Measurements from ENCODE around the gene SEMA3B.
"Not testable (repeated sequence)": the region's sequence is repeated elsewhere in the genome, so short reads cannot be mapped to it uniquely, and the experiment has no call there.

Gene SEMA3B

GRCh38 chr3:50269977-50270413 lies 1.0 kb downstream of the SEMA3B start:
- no peak overlapping the region for H3K27ac Mint-ChIP-seq
- peaks cover 43% of the 10 kb centered on the region for H3K27me3 Mint-ChIP-seq
- no peak for DNase-seq
- H3K36me3 Mint-ChIP-seq (ENCODE audit: low read depth) = no peaks in the 10 kb centered on the region
- no peaks in the 10 kb centered on the region for H3K9me3 Mint-ChIP-seq
- H3K4me1 Mint-ChIP-seq (ENCODE audit: low read depth) = peaks cover 20% of the 10 kb centered on the region
- H3K4me3 Mint-ChIP-seq = no peak overlapping the region

GRCh38 chr3:50270422-50271224 lies 1.7 kb downstream of the SEMA3B start:
- Mint-ChIP-seq H3K27ac (peak overlapping the region; percentile 14), H3K4me3 (no peak overlapping the region), H3K27me3 (peaks cover 47% of the 10 kb centered on the region), H3K9me3 (no peaks in the 10 kb centered on the region), H3K36me3 (ENCODE audit: low read depth) (no peaks in the 10 kb centered on the region), H3K4me1 (ENCODE audit: low read depth) (peaks cover 26% of the 10 kb centered on the region)
- DNase-seq = no peak

GRCh38 chr3:50271314-50271936 lies 2.5 kb downstream of the SEMA3B start:
- no peak overlapping the region for H3K27ac Mint-ChIP-seq
- H3K36me3 Mint-ChIP-seq (ENCODE audit: low read depth) = no peaks in the 10 kb centered on the region
- no peak overlapping the region for H3K4me3 Mint-ChIP-seq
- DNase-seq = no peak
- H3K4me1 Mint-ChIP-seq (ENCODE audit: low read depth) = peaks cover 31% of the 10 kb centered on the region
- peaks cover 49% of the 10 kb centered on the region for H3K27me3 Mint-ChIP-seq
- H3K9me3 Mint-ChIP-seq = no peaks in the 10 kb centered on the region

GRCh38 chr3:50272538-50272910 lies 3.6 kb downstream of the SEMA3B start:
- peaks cover 47% of the 10 kb centered on the region for H3K27me3 Mint-ChIP-seq
- not testable (repeated sequence) for DNase-seq; H3K4me3 Mint-ChIP-seq; H3K27ac Mint-ChIP-seq; H3K36me3 Mint-ChIP-seq (ENCODE audit: low read depth); H3K9me3 Mint-ChIP-seq
- H3K4me1 Mint-ChIP-seq (ENCODE audit: low read depth) = peaks cover 31% of the 10 kb centered on the region

GRCh38 chr3:50272911-50273688 lies 4.2 kb downstream of the SEMA3B start:
- Mint-ChIP-seq H3K4me1 (ENCODE audit: low read depth) (peaks cover 31% of the 10 kb centered on the region), H3K4me3 (peak overlapping the region; percentile 63), H3K36me3 (ENCODE audit: low read depth) (no peaks in the 10 kb centered on the region), H3K27me3 (peaks cover 49% of the 10 kb centered on the region), H3K27ac (peak overlapping the region; percentile 70), H3K9me3 (no peaks in the 10 kb centered on the region)
- DNase-seq = peak; percentile 95

- DNase-seq = no peak
- Mint-ChIP-seq H3K4me1 (ENCODE audit: low read depth) (peaks cover 31% of the 10 kb centered on the region), H3K9me3 (no peaks in the 10 kb centered on the region), H3K4me3 (no peak overlapping the region), H3K27me3 (peaks cover 52% of the 10 kb centered on the region), H3K36me3 (ENCODE audit: low read depth) (no peaks in the 10 kb centered on the region), H3K27ac (no peak overlapping the region)
Observed at GRCh38 chr3:50273689-50274065, 4.7 kb downstream of the SEMA3B start.

- Mint-ChIP-seq H3K27me3 (peaks cover 53% of the 10 kb centered on the region), H3K4me1 (ENCODE audit: low read depth) (peaks cover 31% of the 10 kb centered on the region), H3K9me3 (no peaks in the 10 kb centered on the region), H3K27ac (peak overlapping the region; percentile 54), H3K36me3 (ENCODE audit: low read depth) (no peaks in the 10 kb centered on the region), H3K4me3 (no peak overlapping the region)
- DNase-seq = peak; percentile 78
Observed at GRCh38 chr3:50274371-50275104, 5.6 kb downstream of the SEMA3B start.

GRCh38 chr3:50275141-50275995 lies 6.4 kb downstream of the SEMA3B start:
- no peak overlapping the region for H3K27ac Mint-ChIP-seq
- no peaks in the 10 kb centered on the region for H3K36me3 Mint-ChIP-seq (ENCODE audit: low read depth)
- H3K4me1 Mint-ChIP-seq (ENCODE audit: low read depth) = peaks cover 31% of the 10 kb centered on the region
- H3K9me3 Mint-ChIP-seq = no peaks in the 10 kb centered on the region
- peak; percentile 46 for DNase-seq
- H3K4me3 Mint-ChIP-seq = peak overlapping the region; percentile 19
- H3K27me3 Mint-ChIP-seq = peaks cover 53% of the 10 kb centered on the region

GRCh38 chr3:50275996-50276761 lies 7.2 kb downstream of the SEMA3B start:
- Mint-ChIP-seq H3K4me3 (peak overlapping the region; percentile 19), H3K4me1 (ENCODE audit: low read depth) (peaks cover 31% of the 10 kb centered on the region), H3K36me3 (ENCODE audit: low read depth) (no peaks in the 10 kb centered on the region), H3K9me3 (no peaks in the 10 kb centered on the region), H3K27ac (no peak overlapping the region), H3K27me3 (peaks cover 53% of the 10 kb centered on the region)
- DNase-seq = peak; percentile 62

- no peak for DNase-seq
- no peaks in the 10 kb centered on the region for H3K36me3 Mint-ChIP-seq (ENCODE audit: low read depth)
- no peaks in the 10 kb centered on the region for H3K9me3 Mint-ChIP-seq
- no peak overlapping the region for H3K4me3 Mint-ChIP-seq
- H3K27ac Mint-ChIP-seq = no peak overlapping the region
- H3K4me1 Mint-ChIP-seq (ENCODE audit: low read depth) = peaks cover 28% of the 10 kb centered on the region
- peaks cover 53% of the 10 kb centered on the region for H3K27me3 Mint-ChIP-seq
Observed at GRCh38 chr3:50276762-50277101, 7.8 kb downstream of the SEMA3B start.

GRCh38 chr3:50278123-50278879 lies 9.4 kb downstream of the SEMA3B start:
- Mint-ChIP-seq H3K27me3 (peaks cover 48% of the 10 kb centered on the region), H3K9me3 (no peaks in the 10 kb centered on the region), H3K27ac (no peak overlapping the region), H3K36me3 (ENCODE audit: low read depth) (no peaks in the 10 kb centered on the region), H3K4me3 (no peak overlapping the region), H3K4me1 (ENCODE audit: low read depth) (peaks cover 20% of the 10 kb centered on the region)
- no peak for DNase-seq

- H3K36me3 Mint-ChIP-seq (ENCODE audit: low read depth) = peaks cover 2% of the 10 kb centered on the region
- H3K27ac Mint-ChIP-seq = no peak within 1 kb of the TSS
- no peaks in the 10 kb centered on the region for H3K9me3 Mint-ChIP-seq
- H3K4me1 Mint-ChIP-seq (ENCODE audit: low read depth) = peaks cover 19% of the 10 kb centered on the region
- H3K4me3 Mint-ChIP-seq = no peak within 1 kb of the TSS
- peaks cover 45% of the 10 kb centered on the region for H3K27me3 Mint-ChIP-seq
- DNase-seq = no peak
Observed at GRCh38 chr3:50278880-50279224, 9.9 kb downstream of the SEMA3B start, which contains the start of gene LSMEM2. Gene LSMEM2, plus strand, starts transcription at chr3:50279087. Its CDS starts 27 bp downstream, at chr3:50279114.
